ENCODE results near the gene ZNF518A. TPM values are rescaled to one million over a fixed set of nuclear protein-coding genes. Genes with fewer than 3 reads are reported as not detected.

The ZNF518A gene
- total RNA-seq, 2 donors from 2014 or later: 43.3 to 45.7 TPM

DNA sequence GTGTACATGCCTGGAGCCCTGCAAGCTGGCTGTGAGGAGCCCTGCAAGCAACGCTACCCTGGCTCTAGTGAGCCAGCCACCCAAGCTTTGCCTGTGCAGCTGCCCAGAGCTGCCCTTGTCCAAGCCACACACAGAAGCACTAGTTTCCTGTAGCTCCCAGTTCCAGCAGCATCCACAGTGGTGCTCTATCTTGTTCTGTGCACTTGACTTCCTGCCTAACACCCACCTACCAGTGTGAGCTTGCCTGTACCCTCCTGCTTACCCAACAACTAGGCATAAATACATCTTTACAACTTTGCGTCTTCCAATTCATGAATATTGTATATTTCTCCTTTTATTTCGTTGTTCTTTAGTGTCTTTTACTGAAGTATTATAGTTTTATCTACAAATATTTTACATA, 32.2 kb upstream of the ZNF518A start:
- no peak overlapping the region for H3K27ac Mint-ChIP-seq
- no peaks in the 10 kb centered on the region for H3K36me3 Mint-ChIP-seq (ENCODE audit: low read depth)
- H3K9me3 Mint-ChIP-seq: no peaks in the 10 kb centered on the region
- H3K9ac ChIP-seq (ENCODE audit: extremely low read depth, low read length, poor library complexity, severe bottlenecking): no peak overlapping the region
- no peak overlapping the region for H3K4me3 Mint-ChIP-seq
- H3K27me3 ChIP-seq (ENCODE audit: control insufficient read depth, insufficient read depth, low read length, poor library complexity, severe bottlenecking): no peaks in the 10 kb centered on the region
- H3K9me3 ChIP-seq (ENCODE audit: control insufficient read depth, low read length): no peaks in the 10 kb centered on the region
- no peak for DNase-seq
- no peaks in the 10 kb centered on the region for H3K4me1 Mint-ChIP-seq
- peaks cover 5% of the 10 kb centered on the region for H3K27me3 Mint-ChIP-seq (ENCODE audit: insufficient read depth)
- TF ChIP-seq, protein P1, sequence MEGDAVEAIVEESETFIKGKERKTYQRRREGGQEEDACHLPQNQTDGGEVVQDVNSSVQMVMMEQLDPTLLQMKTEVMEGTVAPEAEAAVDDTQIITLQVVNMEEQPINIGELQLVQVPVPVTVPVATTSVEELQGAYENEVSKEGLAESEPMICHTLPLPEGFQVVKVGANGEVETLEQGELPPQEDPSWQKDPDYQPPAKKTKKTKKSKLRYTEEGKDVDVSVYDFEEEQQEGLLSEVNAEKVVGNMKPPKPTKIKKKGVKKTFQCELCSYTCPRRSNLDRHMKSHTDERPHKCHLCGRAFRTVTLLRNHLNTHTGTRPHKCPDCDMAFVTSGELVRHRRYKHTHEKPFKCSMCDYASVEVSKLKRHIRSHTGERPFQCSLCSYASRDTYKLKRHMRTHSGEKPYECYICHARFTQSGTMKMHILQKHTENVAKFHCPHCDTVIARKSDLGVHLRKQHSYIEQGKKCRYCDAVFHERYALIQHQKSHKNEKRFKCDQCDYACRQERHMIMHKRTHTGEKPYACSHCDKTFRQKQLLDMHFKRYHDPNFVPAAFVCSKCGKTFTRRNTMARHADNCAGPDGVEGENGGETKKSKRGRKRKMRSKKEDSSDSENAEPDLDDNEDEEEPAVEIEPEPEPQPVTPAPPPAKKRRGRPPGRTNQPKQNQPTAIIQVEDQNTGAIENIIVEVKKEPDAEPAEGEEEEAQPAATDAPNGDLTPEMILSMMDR (conservative IDR thresholded peaks at IDR 0.05): no peak
- H3K4me3 ChIP-seq (ENCODE audit: low read length): no peak overlapping the region
- H3K4me1 ChIP-seq (ENCODE audit: control insufficient read depth, insufficient read depth, low read length): no peaks in the 10 kb centered on the region
- no peaks in the 10 kb centered on the region for H3K36me3 ChIP-seq (ENCODE audit: control insufficient read depth, insufficient read depth, low read length)
- 80 to 95% methylated on average over 2 of the region's 3 CpGs for WGBS, 2 experiments (ENCODE audit: insufficient coverage in 1 of 2, insufficient read length in 1 of 2)
- no peak overlapping the region for H3K27ac ChIP-seq (ENCODE audit: low read depth, low read length)

DNA sequence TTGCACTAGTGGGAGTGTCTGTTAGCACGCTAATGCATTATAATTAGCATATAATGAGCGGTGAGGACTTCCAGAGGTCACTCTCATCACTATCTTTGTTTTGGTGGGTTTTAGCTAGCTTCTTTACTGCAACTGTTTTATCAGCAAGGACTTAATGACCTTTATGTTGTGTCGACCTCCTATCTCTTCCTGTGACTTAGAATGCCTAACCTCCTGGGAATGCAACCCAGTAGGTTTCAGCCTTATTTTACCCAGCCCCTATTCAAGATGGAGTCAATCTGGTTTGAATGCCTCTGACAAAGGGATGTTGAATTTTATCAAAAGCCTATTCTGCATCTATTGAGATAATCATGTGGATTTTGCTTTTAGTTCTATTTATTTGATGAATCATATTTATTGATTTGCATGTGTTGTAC, 22.5 kb upstream of the ZNF518A start:
- no peaks in the 10 kb centered on the region for H3K9me3 ChIP-seq (ENCODE audit: control insufficient read depth, low read length)
- TF ChIP-seq, protein P1 (conservative IDR thresholded peaks at IDR 0.05): no peak
- Mint-ChIP-seq H3K27me3 (ENCODE audit: insufficient read depth) (no peaks in the 10 kb centered on the region), H3K4me1 (peaks cover 16% of the 10 kb centered on the region), H3K9me3 (peaks cover 5% of the 10 kb centered on the region), H3K36me3 (ENCODE audit: low read depth) (no peaks in the 10 kb centered on the region), H3K27ac (no peak overlapping the region), H3K4me3 (no peak overlapping the region)
- no peak overlapping the region for H3K4me3 ChIP-seq (ENCODE audit: low read length)
- H3K9ac ChIP-seq (ENCODE audit: extremely low read depth, low read length, poor library complexity, severe bottlenecking): no peak overlapping the region
- 53 to 60% methylated on average over 1 to 3 of the region's 3 CpGs for WGBS, 2 experiments (ENCODE audit: insufficient coverage in 1 of 2, insufficient read length in 1 of 2)
- H3K27me3 ChIP-seq (ENCODE audit: control insufficient read depth, insufficient read depth, low read length, poor library complexity, severe bottlenecking): no peaks in the 10 kb centered on the region
- H3K27ac ChIP-seq (ENCODE audit: low read depth, low read length): no peak overlapping the region
- H3K4me1 ChIP-seq (ENCODE audit: control insufficient read depth, insufficient read depth, low read length): peaks cover 4% of the 10 kb centered on the region
- no peaks in the 10 kb centered on the region for H3K36me3 ChIP-seq (ENCODE audit: control insufficient read depth, insufficient read depth, low read length)
- DNase-seq: no peak

DNA sequence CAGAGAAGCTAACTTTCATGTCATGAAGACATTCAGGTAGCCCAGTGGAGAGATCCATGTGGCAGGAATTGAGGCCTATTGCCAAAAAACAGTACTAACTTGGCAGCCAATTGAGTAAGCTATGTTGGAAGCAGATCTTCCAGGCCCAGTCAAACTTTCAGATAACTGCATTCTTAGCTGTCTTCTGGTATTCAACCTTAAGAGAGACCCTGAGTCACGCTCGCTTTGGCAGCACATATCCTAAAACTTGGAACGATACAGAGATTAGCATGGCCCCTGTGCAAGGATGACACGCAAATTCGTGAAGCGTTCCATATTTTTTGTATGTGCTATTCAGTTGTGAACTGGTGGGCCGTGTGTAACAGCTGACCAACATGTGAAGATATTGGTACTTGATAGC, 17.6 kb upstream of the ZNF518A start:
- TF ChIP-seq, protein P1 (conservative IDR thresholded peaks at IDR 0.05): no peak
- H3K36me3 Mint-ChIP-seq (ENCODE audit: low read depth): no peaks in the 10 kb centered on the region
- peaks cover 7% of the 10 kb centered on the region for H3K4me1 Mint-ChIP-seq
- H3K4me3 Mint-ChIP-seq: no peak overlapping the region
- Histone ChIP-seq H3K27me3 (ENCODE audit: control insufficient read depth, insufficient read depth, low read length, poor library complexity, severe bottlenecking) (no peaks in the 10 kb centered on the region), H3K4me3 (ENCODE audit: low read length) (no peak overlapping the region), H3K9ac (ENCODE audit: extremely low read depth, low read length, poor library complexity, severe bottlenecking) (no peak overlapping the region), H3K27ac (ENCODE audit: low read depth, low read length) (no peak overlapping the region), H3K36me3 (ENCODE audit: control insufficient read depth, insufficient read depth, low read length) (no peaks in the 10 kb centered on the region), H3K9me3 (ENCODE audit: control insufficient read depth, low read length) (no peaks in the 10 kb centered on the region), H3K4me1 (ENCODE audit: control insufficient read depth, insufficient read depth, low read length) (no peaks in the 10 kb centered on the region)
- no peak for DNase-seq
- H3K27me3 Mint-ChIP-seq (ENCODE audit: insufficient read depth): no peaks in the 10 kb centered on the region
- H3K9me3 Mint-ChIP-seq: peaks cover 5% of the 10 kb centered on the region
- WGBS, 2 experiments (ENCODE audit: insufficient coverage in 1 of 2, insufficient read length in 1 of 2): 94 to 95% methylated on average over 4 to 7 of the region's 7 CpGs
- H3K27ac Mint-ChIP-seq: no peak overlapping the region

Measured in endodermal cell (in vitro differentiated cells).